Transverse colon (tissue), 4 donors: ENCODE measurements around the gene TMC2.
"Not testable (repeated sequence)": the region's sequence is repeated elsewhere in the genome, so short reads cannot be mapped to it uniquely, and the experiment has no call there.

Source experiments
- CTCF ChIP-seq, 5 experiments: fragments of 200-600 bp in 3 of 5; fragments of 450-650 bp in 2 of 5; sonication (generic) in 3 of 5; IDR thresholded peaks; 1 replicate in 2 of 5; 2 replicates in 3 of 5; pipeline ENCODE4 v1.5.1; 2016 to 2017; ENCODE audit warnings: antibody characterized with exemption in 5 of 5, inconsistent platforms in 3 of 5, mild to moderate bottlenecking in 2 of 5, moderate library complexity in 1 of 5
- EP300 ChIP-seq: sonication (generic); formaldehyde crosslinking; IDR thresholded peaks from one replicate; pipeline ENCODE4 v1.6.1; 2017; ENCODE audit warnings: antibody characterized with exemption, low read depth
- POLR2A ChIP-seq: fragments of 450-650 bp; IDR thresholded peaks from one replicate; pipeline ENCODE4 v1.6.1; 2016; ENCODE audit warnings: antibody characterized with exemption, mild to moderate bottlenecking, moderate library complexity
- POLR2AphosphoS5 ChIP-seq, 3 donors: sonication (generic); formaldehyde crosslinking; IDR thresholded peaks; one replicate each; pipeline ENCODE4 v1.6.1; 2016; ENCODE audit warnings: antibody characterized with exemption in 3 of 3

GRCh38 chr20:2684817-2685216, 148.4 kb downstream of the TMC2 start:
- TF ChIP-seq CTCF (IDR thresholded peaks at IDR 0.05); EP300; POLR2A; POLR2AphosphoS5 (IDR thresholded peaks at IDR 0.05): not testable (repeated sequence)
